ENCODE measurements around the gene IL36RN.

The IL36RN gene

DNA sequence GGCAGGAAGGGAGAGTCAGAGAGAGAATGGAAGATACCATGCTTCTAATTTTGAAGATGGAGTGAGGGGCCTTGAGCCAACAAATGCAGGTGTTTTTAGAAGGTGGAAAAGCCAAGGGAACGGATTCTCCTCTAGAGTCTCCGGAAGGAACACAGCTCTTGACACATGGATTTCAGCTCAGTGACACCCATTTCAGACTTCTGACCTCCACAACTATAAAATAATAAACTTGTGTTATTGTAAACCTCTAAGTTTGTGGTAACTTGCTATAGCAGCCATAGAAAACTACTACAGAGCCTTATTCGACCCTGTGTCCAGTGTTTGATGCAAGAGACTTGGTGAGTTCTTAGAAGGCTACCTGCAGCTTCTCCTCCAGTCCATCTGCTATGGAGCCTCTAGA lies 16.6 kb downstream of the IL36RN start:
- no peak for TF ChIP-seq EZH2phosphoT487 (IDR thresholded peaks at IDR 0.05; ENCODE audit: low read depth)
- TF ChIP-seq CTCF (IDR thresholded peaks at IDR 0.05; ENCODE audit: low read depth, low read length): no peak
- H3K36me3 ChIP-seq (replicated peaks; ENCODE audit: low read depth, low read length): no peaks in the 10 kb centered on the region
- peaks cover 6% of the 10 kb centered on the region for H3K4me1 ChIP-seq (ENCODE audit: low read length)
- 0 out of 2 replicates have a peak, but pooled peaks cover 9% of the 10 kb centered on the region for H3K27me3 ChIP-seq (ENCODE audit: low read depth, low read length)
- no peaks in the 10 kb centered on the region for H3K9me3 ChIP-seq (ENCODE audit: insufficient read depth, low read length)
- no peaks in the 10 kb centered on the region for H3K79me2 ChIP-seq (ENCODE audit: low read length)
- no peak overlapping the region for H3K27ac ChIP-seq (ENCODE audit: low read length)
- no peak overlapping the region for H3K4me3 ChIP-seq (ENCODE audit: low read length)
- H2AFZ ChIP-seq (ENCODE audit: low read depth, low read length): no peak overlapping the region
- H3K9ac ChIP-seq (ENCODE audit: low read length): no peak overlapping the region
- H3K4me2 ChIP-seq (ENCODE audit: low read length): no peak overlapping the region
- no peaks in the 10 kb centered on the region for H4K20me1 ChIP-seq (ENCODE audit: insufficient read depth, low read length)

DNA sequence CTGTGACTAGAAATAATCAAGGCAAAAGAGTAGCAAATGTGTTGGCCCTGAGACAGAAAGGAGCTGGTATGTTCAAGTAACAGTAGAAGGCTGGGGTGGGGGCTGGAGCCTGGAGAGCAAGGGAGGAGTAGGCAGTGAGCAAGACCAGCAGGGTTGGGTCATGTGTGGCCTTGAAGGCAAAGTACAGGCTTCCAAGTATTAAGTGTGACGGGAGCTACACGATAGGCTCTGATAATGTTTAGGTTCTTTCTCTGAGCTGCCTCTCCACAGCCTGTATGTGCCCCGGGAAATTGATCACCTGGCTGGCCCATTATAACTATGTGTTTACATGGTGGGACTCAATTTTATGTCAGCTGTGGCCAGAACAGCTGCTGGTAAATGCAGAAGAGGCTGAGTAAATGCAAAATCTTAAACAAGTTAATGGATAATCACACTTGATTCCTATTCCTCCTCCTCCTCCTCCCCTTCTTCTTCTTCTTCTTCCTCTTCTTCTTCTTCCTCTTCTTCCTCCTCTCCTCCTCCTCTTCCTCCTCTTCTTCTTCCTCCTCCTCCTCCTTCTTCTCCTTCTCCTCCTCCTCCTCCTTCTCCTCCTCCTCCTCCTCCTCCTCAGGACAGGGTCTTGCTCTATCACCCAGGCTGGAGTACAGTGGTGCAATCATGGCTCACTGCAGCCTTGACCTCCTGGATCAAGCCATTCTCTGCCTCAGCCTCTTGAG lies 18.1 kb downstream of the IL36RN start:
- Histone ChIP-seq H3K4me1 (ENCODE audit: low read length) (peaks cover 6% of the 10 kb centered on the region), H3K4me2 (ENCODE audit: low read length) (peak overlapping the region; percentile 23; the same call in 1 of the 2 replicates), H3K4me3 (ENCODE audit: low read length) (no peak overlapping the region), H3K79me2 (ENCODE audit: low read length) (no peaks in the 10 kb centered on the region), H3K9me3 (ENCODE audit: insufficient read depth, low read length) (no peaks in the 10 kb centered on the region), H4K20me1 (ENCODE audit: insufficient read depth, low read length) (no peaks in the 10 kb centered on the region), H3K9ac (ENCODE audit: low read length) (no peak overlapping the region), H3K27me3 (ENCODE audit: low read depth, low read length) (0 out of 2 replicates have a peak, but pooled peaks cover 14% of the 10 kb centered on the region), H3K27ac (ENCODE audit: low read length) (no peak overlapping the region), H2AFZ (ENCODE audit: low read depth, low read length) (no peak overlapping the region), H3K36me3 (replicated peaks; ENCODE audit: low read depth, low read length) (no peaks in the 10 kb centered on the region)
- TF ChIP-seq CTCF (IDR thresholded peaks at IDR 0.05; ENCODE audit: low read depth, low read length) (no peak), EZH2phosphoT487 (IDR thresholded peaks at IDR 0.05; ENCODE audit: low read depth) (no peak)

DNA sequence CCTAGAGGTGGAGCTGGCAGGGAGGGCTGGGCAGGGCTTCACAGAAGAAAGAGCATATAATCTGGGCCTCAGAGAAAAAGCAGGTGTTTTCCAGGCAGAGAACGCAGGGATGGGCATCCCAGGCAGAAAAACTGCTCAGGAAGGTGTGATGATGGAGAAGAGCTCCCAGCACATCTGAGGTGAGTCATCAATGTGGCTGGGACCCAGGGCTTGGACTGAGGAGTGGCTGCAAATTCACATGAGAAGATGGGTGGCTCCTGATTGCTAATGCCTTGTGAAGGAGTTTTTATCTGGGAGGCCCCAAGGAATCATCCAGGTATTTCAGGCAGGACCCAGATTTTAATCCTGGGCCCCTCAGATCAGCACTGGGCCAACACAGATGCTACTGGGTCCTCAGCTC lies 18.9 kb downstream of the IL36RN start:
- H3K27ac ChIP-seq (ENCODE audit: low read length): no peak overlapping the region
- no peaks in the 10 kb centered on the region for H4K20me1 ChIP-seq (ENCODE audit: insufficient read depth, low read length)
- peaks cover 21% of the 10 kb centered on the region for H3K27me3 ChIP-seq (ENCODE audit: low read depth, low read length)
- no peaks in the 10 kb centered on the region for H3K36me3 ChIP-seq (replicated peaks; ENCODE audit: low read depth, low read length)
- H3K9me3 ChIP-seq (ENCODE audit: insufficient read depth, low read length): no peaks in the 10 kb centered on the region
- H3K9ac ChIP-seq (ENCODE audit: low read length): no peak overlapping the region
- no peaks in the 10 kb centered on the region for H3K79me2 ChIP-seq (ENCODE audit: low read length)
- H2AFZ ChIP-seq (ENCODE audit: low read depth, low read length): no peak overlapping the region
- no peak overlapping the region for H3K4me3 ChIP-seq (ENCODE audit: low read length)
- no peak overlapping the region for H3K4me2 ChIP-seq (ENCODE audit: low read length)
- TF ChIP-seq CTCF (IDR thresholded peaks at IDR 0.05; ENCODE audit: low read depth, low read length) (no peak), EZH2phosphoT487 (IDR thresholded peaks at IDR 0.05; ENCODE audit: low read depth) (no peak)
- H3K4me1 ChIP-seq (ENCODE audit: low read length): peaks cover 7% of the 10 kb centered on the region

- peaks cover 24% of the 10 kb centered on the region for H3K27me3 ChIP-seq (ENCODE audit: low read depth, low read length)
- no peak overlapping the region for H2AFZ ChIP-seq (ENCODE audit: low read depth, low read length)
- H3K4me1 ChIP-seq (ENCODE audit: low read length): peaks cover 12% of the 10 kb centered on the region
- no peaks in the 10 kb centered on the region for H4K20me1 ChIP-seq (ENCODE audit: insufficient read depth, low read length)
- no peak overlapping the region for H3K4me3 ChIP-seq (ENCODE audit: low read length)
- H3K4me2 ChIP-seq (ENCODE audit: low read length): no peak overlapping the region
- H3K9ac ChIP-seq (ENCODE audit: low read length): no peak overlapping the region
- H3K9me3 ChIP-seq (ENCODE audit: insufficient read depth, low read length): no peaks in the 10 kb centered on the region
- H3K36me3 ChIP-seq (replicated peaks; ENCODE audit: low read depth, low read length): no peaks in the 10 kb centered on the region
- no peak overlapping the region for H3K27ac ChIP-seq (ENCODE audit: low read length)
- TF ChIP-seq CTCF (IDR thresholded peaks at IDR 0.05; ENCODE audit: low read depth, low read length) (no peak), EZH2phosphoT487 (IDR thresholded peaks at IDR 0.05; ENCODE audit: low read depth) (no peak)
- H3K79me2 ChIP-seq (ENCODE audit: low read length): no peaks in the 10 kb centered on the region
Measured at GRCh38 chr2:113078350-113078839, 19.4 kb downstream of the IL36RN start.
